GM12878 (cell line): ENCODE measurements around the gene SNCG.
"Not testable (repeated sequence)": the region's sequence is repeated elsewhere in the genome, so short reads cannot be mapped to it uniquely, and the experiment has no call there.

Experiments
- CBX5 ChIP-seq: sonication (generic); IDR thresholded peaks from 2 replicates; pipeline ENCODE4 v1.6.1; 2016; ENCODE audit warnings: low read depth, moderate library complexity, mild to moderate bottlenecking, inconsistent platforms
- NR2F1 ChIP-seq: fragments of 450-650 bp; conservative IDR thresholded peaks from 2 replicates; pipeline ENCODE4 v1.6.1; 2017; ENCODE audit warnings: mild to moderate bottlenecking
- POLR2A ChIP-seq: IDR thresholded peaks from 2 replicates; pipeline ENCODE4 v1.6.1; 2011; ENCODE audit warnings: low read depth, mild to moderate bottlenecking, low read length
- POU2F2 ChIP-seq: IDR thresholded peaks from 3 replicates; pipeline ENCODE4 v1.6.1; 2011; ENCODE audit warnings: low read depth, mild to moderate bottlenecking, low read length, borderline replicate concordance
- TF ChIP-seq, protein P1 (sequence below): IDR thresholded peaks from 2 replicates; pipeline ENCODE4 v1.6.1; 2012; ENCODE audit warnings: improper control_type of control experiment, low read depth, low read length; ENCODE audit not compliant: insufficient replicate concordance
- TF ChIP-seq, protein P2 (sequence below): IDR thresholded peaks from 2 replicates; pipeline ENCODE4 v1.6.1; 2011; ENCODE audit warnings: low read depth, mild to moderate bottlenecking, low read length, moderate library complexity, borderline replicate concordance; ENCODE audit errors: extremely low read depth

DNA sequence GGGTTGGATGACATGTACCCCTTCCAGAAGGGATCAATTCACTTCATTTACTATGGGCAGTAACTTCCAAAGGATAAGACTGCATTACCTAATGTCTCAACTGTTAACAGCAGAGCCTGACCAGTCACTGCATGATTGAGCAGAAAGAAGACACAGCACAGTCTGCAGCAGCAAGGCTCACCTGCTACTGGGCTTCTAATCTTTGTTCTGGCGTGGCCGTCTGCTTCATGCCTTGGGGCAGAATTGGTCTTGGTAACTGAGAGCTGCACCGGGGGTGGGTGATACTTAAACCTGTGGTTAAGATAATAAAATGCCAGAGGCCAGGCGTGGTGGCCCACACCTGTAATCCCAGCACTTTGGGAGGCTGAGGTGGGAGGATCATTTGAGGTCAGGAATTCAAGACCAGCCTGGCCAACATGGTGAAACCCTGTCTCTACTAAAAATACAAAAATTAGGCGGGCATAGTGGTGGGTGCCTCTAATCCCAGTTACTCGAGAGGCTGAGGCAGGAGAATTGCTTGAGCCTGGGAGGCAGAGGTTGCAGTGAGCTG, 24.2 kb upstream of the SNCG start:
- not testable (repeated sequence) for TF ChIP-seq POLR2A, NR2F1, CBX5, POU2F2
- TF ChIP-seq, protein P1, sequence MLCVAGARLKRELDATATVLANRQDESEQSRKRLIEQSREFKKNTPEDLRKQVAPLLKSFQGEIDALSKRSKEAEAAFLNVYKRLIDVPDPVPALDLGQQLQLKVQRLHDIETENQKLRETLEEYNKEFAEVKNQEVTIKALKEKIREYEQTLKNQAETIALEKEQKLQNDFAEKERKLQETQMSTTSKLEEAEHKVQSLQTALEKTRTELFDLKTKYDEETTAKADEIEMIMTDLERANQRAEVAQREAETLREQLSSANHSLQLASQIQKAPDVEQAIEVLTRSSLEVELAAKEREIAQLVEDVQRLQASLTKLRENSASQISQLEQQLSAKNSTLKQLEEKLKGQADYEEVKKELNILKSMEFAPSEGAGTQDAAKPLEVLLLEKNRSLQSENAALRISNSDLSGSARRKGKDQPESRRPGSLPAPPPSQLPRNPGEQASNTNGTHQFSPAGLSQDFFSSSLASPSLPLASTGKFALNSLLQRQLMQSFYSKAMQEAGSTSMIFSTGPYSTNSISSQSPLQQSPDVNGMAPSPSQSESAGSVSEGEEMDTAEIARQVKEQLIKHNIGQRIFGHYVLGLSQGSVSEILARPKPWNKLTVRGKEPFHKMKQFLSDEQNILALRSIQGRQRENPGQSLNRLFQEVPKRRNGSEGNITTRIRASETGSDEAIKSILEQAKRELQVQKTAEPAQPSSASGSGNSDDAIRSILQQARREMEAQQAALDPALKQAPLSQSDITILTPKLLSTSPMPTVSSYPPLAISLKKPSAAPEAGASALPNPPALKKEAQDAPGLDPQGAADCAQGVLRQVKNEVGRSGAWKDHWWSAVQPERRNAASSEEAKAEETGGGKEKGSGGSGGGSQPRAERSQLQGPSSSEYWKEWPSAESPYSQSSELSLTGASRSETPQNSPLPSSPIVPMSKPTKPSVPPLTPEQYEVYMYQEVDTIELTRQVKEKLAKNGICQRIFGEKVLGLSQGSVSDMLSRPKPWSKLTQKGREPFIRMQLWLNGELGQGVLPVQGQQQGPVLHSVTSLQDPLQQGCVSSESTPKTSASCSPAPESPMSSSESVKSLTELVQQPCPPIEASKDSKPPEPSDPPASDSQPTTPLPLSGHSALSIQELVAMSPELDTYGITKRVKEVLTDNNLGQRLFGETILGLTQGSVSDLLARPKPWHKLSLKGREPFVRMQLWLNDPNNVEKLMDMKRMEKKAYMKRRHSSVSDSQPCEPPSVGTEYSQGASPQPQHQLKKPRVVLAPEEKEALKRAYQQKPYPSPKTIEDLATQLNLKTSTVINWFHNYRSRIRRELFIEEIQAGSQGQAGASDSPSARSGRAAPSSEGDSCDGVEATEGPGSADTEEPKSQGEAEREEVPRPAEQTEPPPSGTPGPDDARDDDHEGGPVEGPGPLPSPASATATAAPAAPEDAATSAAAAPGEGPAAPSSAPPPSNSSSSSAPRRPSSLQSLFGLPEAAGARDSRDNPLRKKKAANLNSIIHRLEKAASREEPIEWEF, result not testable (repeated sequence)
- TF ChIP-seq, protein P2, sequence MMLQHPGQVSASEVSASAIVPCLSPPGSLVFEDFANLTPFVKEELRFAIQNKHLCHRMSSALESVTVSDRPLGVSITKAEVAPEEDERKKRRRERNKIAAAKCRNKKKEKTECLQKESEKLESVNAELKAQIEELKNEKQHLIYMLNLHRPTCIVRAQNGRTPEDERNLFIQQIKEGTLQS, result not testable (repeated sequence)
